Muscle of arm (tissue), 12 donors: Measurements from ENCODE around the gene TRIM66. TPM values are rescaled to one million over a fixed set of nuclear protein-coding genes. Genes with fewer than 3 reads are reported as not detected.
"Not testable (repeated sequence)": the region's sequence is repeated elsewhere in the genome, so short reads cannot be mapped to it uniquely, and the experiment has no call there.

Source experiments
- DNase-seq: peaks from one replicate; pipeline ENCODE4 v3.0.0-alpha.2; 2013
- polyA plus RNA-seq, 12 donors: library from polyadenylated mRNA; unstranded; fragments of 120-200 nt; gene quantifications; one replicate each; pipeline ENCODE4 v1.2.1, GENCODE V29; 2013; ENCODE audit not compliant: insufficient read length in 12 of 12

Gene TRIM66
- polyA plus RNA-seq, 12 donors: 1.4 to 10.5 (median 3.3) TPM; not detected in 1

GRCh38 chr11:8693555-8693954 is 11.1 kb upstream of the TRIM66 start:
- DNase-seq: no peak

GRCh38 chr11:8693010-8693551 is 10.6 kb upstream of the TRIM66 start:
- DNase-seq: no peak

DNA sequence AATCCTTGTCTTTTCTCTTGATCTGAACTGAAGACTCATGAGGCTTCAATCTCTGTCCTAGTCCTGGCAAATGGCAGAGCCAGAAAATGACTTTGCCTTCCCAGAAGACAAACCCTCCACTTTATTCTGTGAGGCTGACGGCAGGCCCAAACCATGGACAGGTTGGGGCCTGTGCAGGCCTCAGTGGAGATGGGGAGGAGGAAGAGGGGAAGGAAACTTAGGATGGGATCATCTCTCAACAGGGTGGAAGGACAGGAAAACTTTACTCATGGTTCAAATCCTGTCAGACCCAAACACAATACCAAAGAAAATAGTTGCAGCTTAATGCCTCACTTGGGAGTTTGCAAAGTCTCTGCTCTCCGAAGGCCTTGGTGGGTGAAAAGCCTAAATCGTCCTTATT is 10.0 kb upstream of the TRIM66 start:
- DNase-seq: no peak

GRCh38 chr11:8691601-8692000 is 9.1 kb upstream of the TRIM66 start:
- DNase-seq: no peak

GRCh38 chr11:8690374-8691342 is 8.2 kb upstream of the TRIM66 start:
- no peak for DNase-seq

GRCh38 chr11:8689726-8690255 is 7.3 kb upstream of the TRIM66 start:
- no peak for DNase-seq

DNA sequence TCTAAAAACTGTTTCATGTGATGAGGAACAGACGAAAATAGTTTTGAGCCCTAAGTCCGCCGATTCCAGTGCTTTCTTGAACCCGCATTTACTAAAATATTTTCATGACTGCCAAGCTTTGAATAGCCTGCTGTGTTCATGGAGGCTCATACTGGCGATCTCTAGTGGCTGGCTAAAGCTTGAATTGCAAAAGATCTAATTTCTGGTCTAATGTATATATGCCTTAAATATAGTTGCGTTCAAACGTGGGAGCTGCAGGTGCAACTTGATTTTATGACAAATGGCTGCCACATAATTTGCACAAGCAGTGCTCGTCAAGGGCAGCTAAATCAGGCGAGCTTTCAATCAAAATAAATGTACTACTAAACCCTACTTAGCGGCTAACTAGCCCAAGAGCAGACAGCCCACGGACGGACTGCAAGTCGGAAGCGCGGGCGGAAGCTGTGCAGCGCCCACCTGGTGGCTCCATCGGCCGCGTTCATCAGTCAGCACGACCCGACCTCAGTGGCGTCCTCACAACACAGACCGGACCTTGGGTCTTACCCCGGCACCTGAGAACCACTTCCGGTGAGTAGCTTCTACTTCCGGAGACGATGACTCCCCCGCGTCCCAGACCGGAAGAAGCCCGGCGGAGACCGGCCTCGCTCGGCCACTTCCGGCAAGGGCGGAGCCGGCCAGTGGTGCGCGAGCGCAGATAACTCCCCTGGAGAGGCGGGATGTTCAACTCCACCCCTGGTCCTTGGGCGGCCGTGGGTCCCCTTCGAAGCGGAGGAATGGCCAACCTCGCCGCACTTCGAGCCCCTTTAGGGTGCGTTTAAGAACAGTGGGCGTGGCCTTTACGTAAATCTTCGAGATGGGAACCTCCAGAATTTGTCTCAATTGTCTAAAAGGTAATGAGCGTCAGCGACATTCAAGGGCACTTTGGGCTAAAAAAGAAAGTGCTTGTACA is 6.2 kb upstream of the TRIM66 start:
- peak; percentile 95 for DNase-seq

- no peak for DNase-seq
Observed at GRCh38 chr11:8686325-8686724, 3.9 kb upstream of the TRIM66 start.

DNA sequence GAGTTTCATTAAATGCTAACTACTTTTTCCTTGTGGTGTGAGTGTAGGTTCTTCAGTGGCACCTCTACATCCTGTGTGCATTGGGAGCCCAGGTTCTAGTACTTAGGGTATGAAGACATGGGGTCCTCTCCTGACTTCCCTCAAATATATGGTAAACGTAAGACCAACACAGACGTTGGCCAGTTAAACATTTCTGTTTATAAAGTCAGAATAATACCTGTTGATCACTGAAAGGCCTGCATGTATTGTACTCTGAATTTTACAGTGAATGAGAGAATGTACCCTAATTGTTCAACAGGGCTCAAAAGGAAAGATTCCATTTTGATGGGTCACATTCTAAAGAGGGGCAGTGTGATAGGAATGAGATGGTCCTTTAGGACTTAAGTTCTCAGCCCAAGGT is 3.4 kb upstream of the TRIM66 start:
- DNase-seq: no peak

DNA sequence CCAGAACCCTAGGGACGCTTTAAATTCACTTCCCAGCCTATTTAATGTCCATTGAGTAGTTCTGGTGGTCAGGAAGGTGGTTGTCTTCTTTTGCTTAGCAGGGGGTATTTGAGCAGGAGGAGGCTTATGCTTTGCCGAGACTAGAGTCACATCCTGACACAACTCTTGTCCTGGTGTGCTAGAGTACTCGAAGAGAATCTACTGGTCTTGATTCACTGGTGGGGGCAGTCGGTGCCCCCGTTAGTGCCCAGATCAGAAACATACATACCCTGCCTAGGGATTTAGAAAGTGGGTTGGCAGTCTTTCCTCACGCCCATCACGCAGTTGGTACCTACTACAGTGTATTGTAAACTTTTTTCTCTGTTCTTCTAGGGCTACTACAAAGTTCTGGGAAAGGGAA is 2.8 kb upstream of the TRIM66 start:
- DNase-seq: no peak

DNA sequence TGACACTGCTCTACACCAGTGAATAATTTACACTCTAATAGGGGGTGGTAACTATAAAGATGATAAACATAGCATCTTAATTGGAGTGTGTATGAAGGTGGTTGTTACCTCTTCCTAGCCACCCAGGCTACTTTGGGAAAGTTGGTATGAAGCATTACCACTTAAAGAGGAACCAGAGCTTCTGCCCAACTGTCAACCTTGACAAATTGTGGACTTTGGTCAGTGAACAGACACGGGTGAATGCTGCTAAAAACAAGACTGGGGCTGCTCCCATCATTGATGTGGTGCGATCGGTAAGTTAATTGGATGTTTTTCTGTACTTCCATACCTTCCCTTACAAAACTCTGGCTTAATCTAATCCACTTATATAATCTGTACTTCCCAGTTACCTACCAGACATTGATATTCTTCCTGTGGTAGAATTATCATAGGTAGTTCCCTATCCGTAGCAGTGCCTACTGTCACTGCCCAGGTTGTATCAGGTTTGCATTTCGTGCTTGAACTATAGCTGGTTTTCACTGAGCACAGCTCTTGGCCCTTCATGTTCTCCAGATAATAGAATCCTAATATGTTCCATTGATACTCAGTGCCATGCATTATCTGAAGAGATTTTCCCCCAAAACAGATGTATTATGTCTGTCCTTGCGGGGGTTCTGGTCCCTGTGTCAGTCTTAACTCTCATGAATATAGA is 2.3 kb upstream of the TRIM66 start:
- DNase-seq: no peak

DNA sequence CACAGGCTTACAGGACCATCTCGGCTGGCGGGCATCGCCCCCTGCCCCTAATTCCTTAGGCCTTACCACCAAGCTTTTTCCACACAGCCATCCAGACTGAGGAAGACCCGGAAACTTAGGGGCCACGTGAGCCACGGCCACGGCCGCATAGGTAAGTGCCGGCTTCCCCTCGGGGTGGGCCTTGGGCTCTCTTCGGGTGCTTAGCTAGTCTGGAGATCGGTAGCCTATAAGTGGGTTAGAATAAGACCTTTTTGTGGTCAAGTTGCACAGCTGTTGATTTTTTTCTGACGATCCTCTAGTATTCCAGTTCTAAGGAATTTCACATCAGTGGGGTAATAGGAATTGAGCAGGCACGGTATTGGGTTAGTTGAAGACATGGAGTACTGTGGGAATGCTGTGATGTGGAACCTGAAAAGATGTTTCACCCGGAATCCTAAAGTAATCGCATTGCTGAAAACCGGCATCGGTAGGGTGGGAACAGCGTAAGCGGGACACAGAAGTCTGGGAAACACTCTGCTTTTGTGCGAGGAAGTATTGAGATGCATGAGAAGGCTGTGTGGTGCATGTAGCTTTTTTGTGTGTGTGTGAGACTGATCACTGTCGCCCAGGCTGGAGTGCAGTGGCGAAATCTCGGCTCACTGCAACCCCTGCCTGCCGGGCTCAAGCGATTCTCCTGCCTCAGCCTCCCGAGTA is 796 bp upstream of the TRIM66 start:
- DNase-seq: no peak

DNA sequence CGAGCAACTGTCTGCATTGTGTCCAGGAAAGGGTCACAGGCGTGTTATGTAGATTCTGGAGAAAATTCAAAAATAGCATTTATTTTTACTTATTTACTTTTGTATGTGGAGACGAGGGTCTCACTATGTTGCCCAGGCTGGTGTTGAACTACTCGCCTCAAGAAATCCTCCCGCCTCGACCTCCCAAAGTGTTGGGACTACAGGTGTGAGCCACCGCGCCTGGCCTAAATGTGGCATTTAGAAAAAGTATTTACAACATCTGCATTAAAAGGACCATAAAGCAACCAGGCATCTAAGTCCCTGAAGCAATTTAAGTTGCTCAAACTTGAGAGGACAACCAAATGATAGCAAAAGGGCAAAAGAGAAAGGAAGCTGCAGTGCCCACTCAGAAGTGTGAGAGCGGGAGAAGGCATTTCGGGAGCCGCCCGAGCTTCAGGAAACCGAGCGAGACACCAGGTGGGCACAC is 595 bp downstream of the TRIM66 start:
- DNase-seq: no peak

GRCh38 chr11:8679006-8679405 is 3.5 kb downstream of the TRIM66 start:
- DNase-seq: no peak

GRCh38 chr11:8676458-8676857 is 6.0 kb downstream of the TRIM66 start:
- no peak for DNase-seq

DNA sequence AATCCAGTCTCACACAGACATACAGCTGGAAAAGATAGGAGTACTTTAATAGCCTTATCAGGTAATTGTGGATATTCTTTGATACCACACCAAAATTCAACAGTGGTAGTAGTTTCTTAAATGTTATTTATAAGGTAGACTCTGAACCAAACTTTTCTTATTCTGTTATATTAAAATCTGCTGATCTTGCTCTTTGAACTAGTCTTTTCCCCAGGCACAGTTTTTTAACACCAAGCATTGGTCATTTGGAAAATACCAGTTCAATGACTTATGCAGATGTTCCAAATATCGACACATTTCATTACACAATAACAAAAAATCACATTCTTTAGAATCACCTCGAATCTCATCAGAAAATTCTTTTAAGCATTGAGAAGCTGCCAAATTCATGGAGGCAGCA is 7.6 kb downstream of the TRIM66 start:
- no peak for DNase-seq

GRCh38 chr11:8672346-8672745 is 10.1 kb downstream of the TRIM66 start:
- DNase-seq: no peak

DNA sequence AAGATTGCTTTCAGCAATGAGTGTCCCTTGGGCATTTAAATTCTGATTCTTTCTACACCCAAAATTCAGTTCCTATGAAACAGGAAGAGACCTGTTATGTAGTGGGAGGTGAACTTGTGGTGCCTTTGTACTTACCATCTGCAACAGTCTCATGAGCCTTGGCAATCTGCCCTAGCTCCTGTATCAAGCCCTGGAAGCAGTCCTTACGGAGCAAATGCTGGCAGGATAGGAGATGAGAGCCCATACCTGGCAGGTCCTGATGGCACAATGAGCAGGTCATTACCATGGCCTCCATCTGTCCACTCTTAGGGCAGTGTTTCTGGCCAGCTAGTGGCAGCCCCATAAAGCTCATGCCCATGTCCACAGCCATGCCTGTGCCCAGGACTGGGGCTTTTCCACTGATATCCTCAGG is 10.8 kb downstream of the TRIM66 start:
- no peak for DNase-seq

DNA sequence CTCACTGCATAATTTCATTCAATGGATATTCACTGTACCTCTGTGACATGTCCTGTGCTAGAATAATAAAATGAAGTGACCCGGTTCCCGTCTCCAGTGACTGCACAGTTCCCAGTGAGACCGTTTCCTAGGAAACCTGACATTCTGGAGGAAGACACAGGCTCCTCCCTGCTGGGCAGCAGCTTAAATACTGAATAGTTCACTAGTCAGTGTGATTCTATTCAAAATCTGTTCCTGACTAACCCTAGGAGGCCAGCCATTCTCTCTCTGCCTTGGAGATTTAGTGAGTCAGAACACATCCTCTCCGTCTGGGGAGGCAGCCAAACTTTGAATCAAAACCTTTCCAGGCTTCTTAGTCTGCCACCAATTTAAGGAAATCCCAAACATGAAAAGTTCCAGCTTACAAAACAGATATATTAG is 11.3 kb downstream of the TRIM66 start:
- DNase-seq: peak; percentile 86

- not testable (repeated sequence) for DNase-seq
Observed at GRCh38 chr11:8670081-8670480, 12.4 kb downstream of the TRIM66 start.

DNA sequence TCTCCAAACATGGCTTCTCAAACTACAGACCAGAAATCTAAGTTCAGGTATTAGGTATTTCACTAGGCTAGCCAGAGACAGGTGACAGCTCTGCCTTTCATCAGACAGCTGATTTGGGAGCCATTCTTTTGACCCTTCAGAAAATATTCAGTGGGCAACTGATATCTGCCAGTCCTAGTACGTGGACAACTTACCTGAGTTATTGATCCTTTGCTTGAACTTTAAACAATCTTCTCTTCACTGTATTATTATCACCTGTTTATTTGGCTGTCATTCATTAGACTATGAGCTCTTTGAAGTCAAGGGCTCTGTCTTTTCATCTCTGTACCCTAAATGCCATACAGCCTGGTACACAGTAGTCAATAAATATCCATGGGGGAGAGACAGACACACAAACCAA is 17.2 kb downstream of the TRIM66 start:
- no peak for DNase-seq
